PC-3 (cell line): Measurements from ENCODE around the gene PCGF2. TPM values are rescaled to one million over a fixed set of nuclear protein-coding genes. Genes with fewer than 3 reads are reported as not detected.

Source experiments
- ATAC-seq: fragments of 200-7000 bp; cut with Tn5 transposase; 2 replicates; pipeline ENCODE4 v1.9.1; 2020; ENCODE audit warnings: mild to moderate bottlenecking, moderate library complexity
- BruUV-seq: library from RNA; stranded (reverse); fragments of 400-500 nt; replicated peaks from 2 replicates; lab custom pipeline; 2021; lab: Mats Ljungman, UMichigan
- CTCF ChIA-PET: fragments of 300-600 bp; sonication (Branson Sonifier 250); formaldehyde crosslinking; loops from one replicate; lab custom pipeline; 2022; ENCODE audit warnings: antibody characterized with exemption; lab: Charles Lee
- POLR2A ChIA-PET: fragments of 300-600 bp; sonication (Branson Sonifier 250); formaldehyde crosslinking; loops from one replicate; lab custom pipeline; 2022; ENCODE audit warnings: antibody characterized with exemption; ENCODE audit not compliant: unreplicated experiment; lab: Charles Lee
- DNase-seq: peaks from one replicate; pipeline ENCODE4 v3.0.0-alpha.2; 2015
- H2AFZ ChIP-seq: fragments of 300-600 bp; sonication (generic); 2 replicates; pipeline ENCODE4 v1.6.0; 2016; ENCODE audit warnings: antibody characterized with exemption, low read length
- H3F3A ChIP-seq: fragments of 300-600 bp; sonication (generic); one replicate; pipeline ENCODE4 v1.6.0; 2017; ENCODE audit warnings: antibody characterized with exemption, low read length, control low read depth, mild to moderate bottlenecking; ENCODE audit not compliant: unreplicated experiment
- H3K27ac ChIP-seq: fragments of 300-600 bp; sonication (generic); 2 replicates; pipeline ENCODE4 v1.5.1; 2016; ENCODE audit warnings: mild to moderate bottlenecking, low read length
- H3K27me3 ChIP-seq: fragments of 300-600 bp; sonication (generic); 2 replicates; pipeline ENCODE4 v1.6.1; 2016; ENCODE audit warnings: low read length, mixed read lengths
- H3K36me3 ChIP-seq: fragments of 300-600 bp; sonication (generic); 2 replicates; pipeline ENCODE4 v1.6.1; 2016; ENCODE audit warnings: low read depth, mixed run types, low read length, mixed read lengths
- H3K4me1 ChIP-seq: fragments of 300-600 bp; sonication (generic); 2 replicates; pipeline ENCODE4 v1.5.1; 2016; ENCODE audit warnings: low read length; ENCODE audit not compliant: insufficient read depth
- H3K4me2 ChIP-seq: fragments of 300-600 bp; sonication (generic); 2 replicates; pipeline ENCODE4 v1.6.0; 2016; ENCODE audit warnings: low read length
- H3K4me3 ChIP-seq: fragments of 300-600 bp; sonication (generic); 2 replicates; pipeline ENCODE4 v1.5.1; 2016; ENCODE audit warnings: mild to moderate bottlenecking, low read length, mixed read lengths
- H3K79me2 ChIP-seq: fragments of 300-600 bp; sonication (generic); 2 replicates; pipeline ENCODE4 v1.6.1; 2017; ENCODE audit warnings: low read length, mixed read lengths
- H3K9ac ChIP-seq: fragments of 300-600 bp; sonication (generic); 2 replicates; pipeline ENCODE4 v1.6.0; 2016; ENCODE audit warnings: mild to moderate bottlenecking, low read length
- H3K9me2 ChIP-seq: fragments of 300-600 bp; sonication (generic); replicated peaks from 2 replicates; pipeline ENCODE4 v1.6.1; 2016; ENCODE audit warnings: mixed run types, low read length, mixed read lengths
- H3K9me3 ChIP-seq: fragments of 300-600 bp; sonication (generic); 2 replicates; pipeline ENCODE4 v1.6.1; 2016; ENCODE audit warnings: low read length, mixed read lengths
- H4K20me1 ChIP-seq: fragments of 300-600 bp; sonication (generic); 2 replicates; pipeline ENCODE4 v1.6.1; 2016; ENCODE audit warnings: low read length, mixed read lengths
- EZH2 ChIP-seq: fragments of 300-600 bp; sonication (generic); IDR thresholded peaks from one replicate; pipeline ENCODE4 v1.6.1; 2017; ENCODE audit warnings: antibody characterized with exemption, mild to moderate bottlenecking, low read length; ENCODE audit not compliant: unreplicated experiment
- EZH2phosphoT487 ChIP-seq: fragments of 300-600 bp; sonication (generic); IDR thresholded peaks from 2 replicates; pipeline ENCODE4 v1.6.1; 2018; ENCODE audit warnings: mild to moderate bottlenecking, antibody characterized with exemption, low read length, borderline replicate concordance
- intact Hi-C: fragments of 100-400 bp; cut with micrococcal nuclease; formaldehyde crosslinking; loops from 2 replicates; pipeline ENCODE4 v1.9.0; 2023
- total RNA-seq: library from RNA; depleted of rRNA; stranded (reverse); fragments of >200 nt; gene quantifications from 2 replicates; pipeline ENCODE4 v1.2.3, GENCODE V29; 2014
- TF ChIP-seq, protein P1 (sequence below): fragments of 300-600 bp; sonication (generic); conservative IDR thresholded peaks from 2 replicates; pipeline ENCODE4 v1.5.1; 2017; ENCODE audit warnings: antibody characterized with exemption, low read depth, mild to moderate bottlenecking, low read length

PCGF2 gene
- total RNA-seq, 1 experiment from 2014 or later = 14.1 TPM

DNA sequence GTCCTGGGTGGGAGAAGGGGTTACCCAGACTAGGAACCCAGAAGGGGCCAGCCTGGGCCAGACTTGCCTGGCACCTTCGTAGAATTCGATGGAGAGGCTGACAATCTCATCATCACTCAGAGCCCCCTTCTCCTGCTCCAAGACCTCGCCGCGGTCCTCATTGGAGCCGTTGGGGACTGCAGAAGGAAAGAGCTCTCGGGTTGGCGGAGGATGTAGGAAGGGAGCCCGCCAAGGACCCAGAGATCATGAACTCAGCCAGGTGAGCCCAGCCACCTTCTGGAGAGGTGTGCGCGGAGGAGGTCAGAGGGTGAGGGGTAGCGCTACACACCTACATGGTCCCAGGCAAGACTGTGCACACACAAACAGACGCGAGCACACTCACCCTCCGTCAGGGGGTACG, 9.4 kb downstream of the PCGF2 start:
- BruUV-seq = no TSS peak
- H3K9ac ChIP-seq = no peak overlapping the region
- H3K4me1 ChIP-seq = no peaks in the 10 kb centered on the region
- no peak overlapping the region for H2AFZ ChIP-seq
- no peaks in the 10 kb centered on the region for H3K9me2 ChIP-seq
- H3K4me2 ChIP-seq = no peak overlapping the region
- peaks cover 30% of the 10 kb centered on the region for H3K79me2 ChIP-seq
- H3K9me3 ChIP-seq = no peaks in the 10 kb centered on the region
- ATAC-seq = no peak
- POLR2A ChIA-PET = no interaction called here
- no peaks in the 10 kb centered on the region for H3F3A ChIP-seq
- intact Hi-C loops = no loop called here
- no peaks in the 10 kb centered on the region for H3K27me3 ChIP-seq
- H3K36me3 ChIP-seq = no peaks in the 10 kb centered on the region; the same call in 1 of the 2 replicates
- CTCF ChIA-PET = no interaction called here
- no peak for TF ChIP-seq EZH2phosphoT487
- TF ChIP-seq, protein P1, sequence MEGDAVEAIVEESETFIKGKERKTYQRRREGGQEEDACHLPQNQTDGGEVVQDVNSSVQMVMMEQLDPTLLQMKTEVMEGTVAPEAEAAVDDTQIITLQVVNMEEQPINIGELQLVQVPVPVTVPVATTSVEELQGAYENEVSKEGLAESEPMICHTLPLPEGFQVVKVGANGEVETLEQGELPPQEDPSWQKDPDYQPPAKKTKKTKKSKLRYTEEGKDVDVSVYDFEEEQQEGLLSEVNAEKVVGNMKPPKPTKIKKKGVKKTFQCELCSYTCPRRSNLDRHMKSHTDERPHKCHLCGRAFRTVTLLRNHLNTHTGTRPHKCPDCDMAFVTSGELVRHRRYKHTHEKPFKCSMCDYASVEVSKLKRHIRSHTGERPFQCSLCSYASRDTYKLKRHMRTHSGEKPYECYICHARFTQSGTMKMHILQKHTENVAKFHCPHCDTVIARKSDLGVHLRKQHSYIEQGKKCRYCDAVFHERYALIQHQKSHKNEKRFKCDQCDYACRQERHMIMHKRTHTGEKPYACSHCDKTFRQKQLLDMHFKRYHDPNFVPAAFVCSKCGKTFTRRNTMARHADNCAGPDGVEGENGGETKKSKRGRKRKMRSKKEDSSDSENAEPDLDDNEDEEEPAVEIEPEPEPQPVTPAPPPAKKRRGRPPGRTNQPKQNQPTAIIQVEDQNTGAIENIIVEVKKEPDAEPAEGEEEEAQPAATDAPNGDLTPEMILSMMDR = no peak
- no peak for TF ChIP-seq EZH2
- no peak overlapping the region for H3K4me3 ChIP-seq
- no peak overlapping the region for H3K27ac ChIP-seq
- peaks cover 7% of the 10 kb centered on the region; the same call in 1 of the 2 replicates for H4K20me1 ChIP-seq
- DNase-seq = no peak

- Histone ChIP-seq H3K27ac (no peak overlapping the region), H3K4me2 (no peak overlapping the region), H3K36me3 (no peaks in the 10 kb centered on the region; the same call in 1 of the 2 replicates), H3K9me2 (no peaks in the 10 kb centered on the region), H3K9me3 (no peaks in the 10 kb centered on the region), H4K20me1 (peaks cover 7% of the 10 kb centered on the region; the same call in 1 of the 2 replicates), H2AFZ (no peak overlapping the region), H3K79me2 (peaks cover 25% of the 10 kb centered on the region), H3F3A (no peaks in the 10 kb centered on the region), H3K4me3 (no peak overlapping the region), H3K4me1 (no peaks in the 10 kb centered on the region), H3K27me3 (no peaks in the 10 kb centered on the region), H3K9ac (no peak overlapping the region)
- no TSS peak for BruUV-seq
- intact Hi-C loops = no loop called here
- no peak for TF ChIP-seq EZH2phosphoT487
- TF ChIP-seq EZH2 = no peak
- TF ChIP-seq, protein P1 = no peak
- DNase-seq = no peak
- ChIA-PET CTCF (no interaction called here), POLR2A (no interaction called here)
- no peak for ATAC-seq
Measured at GRCh38 chr17:38738007-38738662, 10.0 kb downstream of the PCGF2 start.
